IPS-11a (cell line): ENCODE results near the gene IPMK.
A peak's percentile ranks its signal among the peaks of the same experiment; 100 is the strongest.

ENCODE experiments used
- H3K4me3 ChIP-seq: one replicate; pipeline ENCODE4 v1.5.1; 2013; ENCODE audit warnings: low read depth, low read length, control low read depth

The IPMK gene

GRCh38 chr10:58267713-58268453 lies at the start of gene IPMK:
Gene IPMK, minus strand, starts transcription at chr10:58267894. Its CDS starts 283 bp downstream, at chr10:58267611.
- H3K4me3 ChIP-seq: peak within 1 kb of the TSS; percentile 82

- H3K4me3 ChIP-seq: no peak overlapping the region
Observed at GRCh38 chr10:58316874-58317273, 49.2 kb upstream of the IPMK start.

- no peak overlapping the region for H3K4me3 ChIP-seq
Observed at GRCh38 chr10:58311026-58311425, 43.3 kb upstream of the IPMK start.

- H3K4me3 ChIP-seq: no peak overlapping the region
Observed at GRCh38 chr10:58307676-58308075, 40.0 kb upstream of the IPMK start.

GRCh38 chr10:58305821-58306220 lies 38.1 kb upstream of the IPMK start:
- no peak overlapping the region for H3K4me3 ChIP-seq

- no peak overlapping the region for H3K4me3 ChIP-seq
Observed at GRCh38 chr10:58304099-58304633, 36.5 kb upstream of the IPMK start.

GRCh38 chr10:58302254-58302653 lies 34.6 kb upstream of the IPMK start:
- no peak overlapping the region for H3K4me3 ChIP-seq

GRCh38 chr10:58300676-58301075 lies 33.0 kb upstream of the IPMK start:
- no peak overlapping the region for H3K4me3 ChIP-seq

GRCh38 chr10:58299580-58299979 lies 31.9 kb upstream of the IPMK start:
- H3K4me3 ChIP-seq: no peak overlapping the region

GRCh38 chr10:58293989-58294388 lies 26.3 kb upstream of the IPMK start:
- H3K4me3 ChIP-seq: no peak overlapping the region

GRCh38 chr10:58291538-58292174 lies 24.0 kb upstream of the IPMK start:
- no peak overlapping the region for H3K4me3 ChIP-seq

GRCh38 chr10:58282615-58283014 lies 14.9 kb upstream of the IPMK start:
- no peak overlapping the region for H3K4me3 ChIP-seq

- no peak overlapping the region for H3K4me3 ChIP-seq
Observed at GRCh38 chr10:58281092-58281752, 13.5 kb upstream of the IPMK start.

GRCh38 chr10:58280477-58280876 lies 12.8 kb upstream of the IPMK start:
- no peak overlapping the region for H3K4me3 ChIP-seq

- no peak overlapping the region for H3K4me3 ChIP-seq
Observed at GRCh38 chr10:58278962-58279307, 11.2 kb upstream of the IPMK start.

GRCh38 chr10:58278274-58278961 lies 10.7 kb upstream of the IPMK start:
- no peak overlapping the region for H3K4me3 ChIP-seq

GRCh38 chr10:58275908-58276307 lies 8.2 kb upstream of the IPMK start:
- H3K4me3 ChIP-seq: no peak overlapping the region

GRCh38 chr10:58275261-58275660 lies 7.6 kb upstream of the IPMK start:
- no peak overlapping the region for H3K4me3 ChIP-seq

GRCh38 chr10:58269782-58270290 lies 2.1 kb upstream of the IPMK start:
- peak overlapping the region; percentile 85 for H3K4me3 ChIP-seq

GRCh38 chr10:58268946-58269781 lies 1.5 kb upstream of the IPMK start, which contains the start of gene CISD1:
Gene CISD1, plus strand, starts transcription at chr10:58269162. Its CDS starts 112 bp downstream, at chr10:58269274.
- H3K4me3 ChIP-seq: peak within 1 kb of the TSS; percentile 85
